ENCODE data around the gene CIRBP. TPM values are rescaled to one million over a fixed set of nuclear protein-coding genes. Genes with fewer than 3 reads are reported as not detected.
A peak's percentile ranks its signal among the peaks of the same experiment; 100 is the strongest.

The CIRBP gene
- total RNA-seq, 1 experiment from 2014 or later: 263 TPM

- no peaks in the 10 kb centered on the region for H3K9me3 ChIP-seq (ENCODE audit: control insufficient read depth, low read depth, low read length)
- no peak overlapping the region for H2BK20ac ChIP-seq (ENCODE audit: low read depth, low read length, poor library complexity, severe bottlenecking)
- TF ChIP-seq CTCF (conservative IDR thresholded peaks at IDR 0.05): no peak
- Mint-ChIP-seq H3K27ac (no peak overlapping the region), H3K4me1 (peaks cover 0 to 2% of the 10 kb centered on the region in 2 experiments; a peak in 2 of 4 replicates), H3K36me3 (ENCODE audit: insufficient read depth in 1 of 3, low read depth in 3 of 3) (no peaks in the 10 kb centered on the region), H3K9me3 (no peaks in the 10 kb centered on the region; a peak in 1 of 5 replicates), H3K27me3 (ENCODE audit: low read depth) (peaks cover 2% of the 10 kb centered on the region; the same call in 1 of the 2 replicates), H3K4me3 (no peak overlapping the region; a peak in 1 of 5 replicates)
- no peak overlapping the region for H3K27ac ChIP-seq (ENCODE audit: insufficient read length, low read depth, low read length)
- H3K4me1 ChIP-seq (ENCODE audit: insufficient read depth, low read length): no peaks in the 10 kb centered on the region
- H4K8ac ChIP-seq (replicated peaks; ENCODE audit: insufficient read length, low read depth, low read length): peak overlapping the region; percentile 43
- H3K56ac ChIP-seq (ENCODE audit: insufficient read length, low read depth, low read length): no peak overlapping the region
- H2BK5ac ChIP-seq (ENCODE audit: insufficient read length, low read length): no peak overlapping the region
- no peaks in the 10 kb centered on the region for H3K23me2 ChIP-seq (ENCODE audit: insufficient read length, low read depth, low read length, poor library complexity, severe bottlenecking)
- H3K79me2 ChIP-seq (ENCODE audit: insufficient read depth, low read length): no peaks in the 10 kb centered on the region
- H4K20me1 ChIP-seq (ENCODE audit: control insufficient read depth, insufficient read depth, insufficient read length): no peaks in the 10 kb centered on the region
- no peak overlapping the region for H3K14ac ChIP-seq (ENCODE audit: insufficient read depth, low read length)
- no peak overlapping the region for H3K4ac ChIP-seq (ENCODE audit: low read depth, low read length)
- no peaks in the 10 kb centered on the region for H3K79me1 ChIP-seq (ENCODE audit: insufficient read depth, low read depth, low read length, poor library complexity, severe bottlenecking)
- no peaks in the 10 kb centered on the region for H3K27me3 ChIP-seq (ENCODE audit: insufficient read depth, low read length)
- no peak overlapping the region for H3K18ac ChIP-seq (ENCODE audit: insufficient read length, low read depth, low read length)
- no peak for DNase-seq
- no peak overlapping the region for H2BK12ac ChIP-seq (ENCODE audit: insufficient read length, low read depth, low read length)
- H3K9ac ChIP-seq (ENCODE audit: extremely low read depth, insufficient read length, low read length): no peak overlapping the region
- no CpG with 5 or more reads among the region's 12 CpGs for WGBS (ENCODE audit: extremely low coverage, insufficient read length, low lambda C conversion rate)
- H3T11ph ChIP-seq (ENCODE audit: low read length): no peak overlapping the region
- no peak overlapping the region for H4K91ac ChIP-seq (ENCODE audit: insufficient read length, low read depth, low read length)
- no peak overlapping the region for H3K23ac ChIP-seq (ENCODE audit: insufficient read length, low read depth, low read length)
- H2AK5ac ChIP-seq (ENCODE audit: insufficient read length, low read length): no peak overlapping the region
- no peak overlapping the region for H3K4me2 ChIP-seq (ENCODE audit: insufficient read depth, insufficient read length, low read length)
- no peak overlapping the region for H2AFZ ChIP-seq (ENCODE audit: low read length)
- no peak overlapping the region for H4K5ac ChIP-seq (ENCODE audit: insufficient read length, low read depth, low read length)
- H2BK15ac ChIP-seq (ENCODE audit: low read depth, low read length): no peak overlapping the region
- no peak overlapping the region for H2BK120ac ChIP-seq (ENCODE audit: low read depth, low read length, poor library complexity, severe bottlenecking)
Measured at GRCh38 chr19:1324249-1324805, 55.2 kb downstream of the CIRBP start.

Other genes starting within 250 kb of the CIRBP start
- gene TMEM259, start 248.2 kb upstream of the CIRBP start, total RNA-seq (2021): 169 and 171 TPM in 2 replicates
- gene RNU6-2, start 247.8 kb upstream of the CIRBP start, total RNA-seq (2021): not detected in 2 replicates
- gene CNN2, start 242.7 kb upstream of the CIRBP start, total RNA-seq (2021): 524 and 529 TPM in 2 replicates
- 28.3 and 34.6 TPM in 2 replicates for gene ABCA7, start 229.2 kb upstream of the CIRBP start, total RNA-seq (2021)
- 35.0 and 39.8 TPM in 2 replicates for gene ARHGAP45, start 202.2 kb upstream of the CIRBP start, total RNA-seq (2021)
- 261 and 272 TPM in 2 replicates for gene POLR2E, start 174.0 kb upstream of the CIRBP start, total RNA-seq (2021)
- gene GPX4, start 165.3 kb upstream of the CIRBP start, total RNA-seq (2021): 355 and 363 TPM in 2 replicates
- 41.3 and 46.3 TPM in 2 replicates for gene SBNO2, start 95.1 kb upstream of the CIRBP start, total RNA-seq (2021)
- gene STK11, start 63.6 kb upstream of the CIRBP start, total RNA-seq (2021): 74.3 and 75.5 TPM in 2 replicates
- gene CBARP, start 31.3 kb upstream of the CIRBP start, total RNA-seq (2021): 25.6 and 28.4 TPM in 2 replicates
- 179 and 191 TPM in 2 replicates for gene ATP5F1D, start 27.6 kb upstream of the CIRBP start, total RNA-seq (2021)
- 286 and 300 TPM in 2 replicates for gene MIDN, start 20.7 kb upstream of the CIRBP start, total RNA-seq (2021)
- 56.4 and 63.0 TPM in 2 replicates for gene FAM174C, start 6.2 kb downstream of the CIRBP start, total RNA-seq (2021)
- 14.3 TPM in 2 replicates for gene EFNA2, start 16.5 kb downstream of the CIRBP start, total RNA-seq (2021)
- 83.7 and 83.9 TPM in 2 replicates for gene NDUFS7, start 114.6 kb downstream of the CIRBP start, total RNA-seq (2021)
- gene GAMT, start 132.2 kb downstream of the CIRBP start, total RNA-seq (2021): 26.6 and 27.4 TPM in 2 replicates
- 255 and 265 TPM in 2 replicates for gene DAZAP1, start 138.3 kb downstream of the CIRBP start, total RNA-seq (2021)
- 1,628 and 1,677 TPM in 2 replicates for gene RPS15, start 169.1 kb downstream of the CIRBP start, total RNA-seq (2021)
- 0.68 and 2.0 TPM in 2 replicates for gene APC2, start 180.8 kb downstream of the CIRBP start, total RNA-seq (2021)
- 30.3 and 36.8 TPM in 2 replicates for gene C19orf25, start 209.9 kb downstream of the CIRBP start, total RNA-seq (2021)
- 5.8 and 9.1 TPM in 2 replicates for gene PCSK4, start 221.0 kb downstream of the CIRBP start, total RNA-seq (2021)
- 10.4 and 10.5 TPM in 2 replicates for gene REEP6, start 221.8 kb downstream of the CIRBP start, total RNA-seq (2021)
- gene ADAMTSL5, start 243.7 kb downstream of the CIRBP start, total RNA-seq (2021): 1.4 and 1.5 TPM in 2 replicates